SU-DHL-6 (cell line): ENCODE data around the gene DCLK3.

ENCODE experiments used
- CTCF ChIP-seq: fragments of 200-600 bp; sonication (generic); IDR thresholded peaks from one replicate; pipeline ENCODE4 v1.5.1; 2017; ENCODE audit warnings: antibody characterized with exemption, mild to moderate bottlenecking, low read length, moderate library complexity; ENCODE audit not compliant: insufficient read depth, poor library complexity, severe bottlenecking
- EZH2phosphoT487 ChIP-seq: fragments of 200-600 bp; sonication (generic), shearing (Covaris generic); conservative IDR thresholded peaks from 2 replicates; pipeline ENCODE4 v1.6.1; 2018; ENCODE audit warnings: mild to moderate bottlenecking, antibody characterized with exemption, low read length, moderate library complexity, mixed read lengths

- TF ChIP-seq EZH2phosphoT487 (no peak), CTCF (no peak)
Measured at GRCh38 chr3:36804295-36805055, 40.1 kb upstream of the DCLK3 start.
